SK-MEL-5 (cell line): ENCODE measurements around the gene PBRM1. TPM values are rescaled to one million over a fixed set of nuclear protein-coding genes. Genes with fewer than 3 reads are reported as not detected.
A peak's percentile ranks its signal among the peaks of the same experiment; 100 is the strongest.

Source experiments
- DNase-seq: peaks from one replicate; pipeline ENCODE4 v3.0.0-alpha.2; 2016; ENCODE audit warnings: low read depth, low spot score
- in situ Hi-C: cut with HindIII; loops from 2 replicates; pipeline ENCODE4 v1.10.0; 2016; ENCODE audit warnings: low sequenced_read_pairs, high pct_unique_total_duplicates, low pct_unique_long_range_greater_than_20kb
- total RNA-seq: library from RNA; depleted of rRNA; stranded (reverse); fragments of >200 nt; shearing (Covaris generic); gene quantifications from 2 replicates; pipeline ENCODE4 v1.2.3, GENCODE V29; 2014

The PBRM1 gene
- total RNA-seq, 1 experiment from 2014 or later, result 41.7 TPM

DNA sequence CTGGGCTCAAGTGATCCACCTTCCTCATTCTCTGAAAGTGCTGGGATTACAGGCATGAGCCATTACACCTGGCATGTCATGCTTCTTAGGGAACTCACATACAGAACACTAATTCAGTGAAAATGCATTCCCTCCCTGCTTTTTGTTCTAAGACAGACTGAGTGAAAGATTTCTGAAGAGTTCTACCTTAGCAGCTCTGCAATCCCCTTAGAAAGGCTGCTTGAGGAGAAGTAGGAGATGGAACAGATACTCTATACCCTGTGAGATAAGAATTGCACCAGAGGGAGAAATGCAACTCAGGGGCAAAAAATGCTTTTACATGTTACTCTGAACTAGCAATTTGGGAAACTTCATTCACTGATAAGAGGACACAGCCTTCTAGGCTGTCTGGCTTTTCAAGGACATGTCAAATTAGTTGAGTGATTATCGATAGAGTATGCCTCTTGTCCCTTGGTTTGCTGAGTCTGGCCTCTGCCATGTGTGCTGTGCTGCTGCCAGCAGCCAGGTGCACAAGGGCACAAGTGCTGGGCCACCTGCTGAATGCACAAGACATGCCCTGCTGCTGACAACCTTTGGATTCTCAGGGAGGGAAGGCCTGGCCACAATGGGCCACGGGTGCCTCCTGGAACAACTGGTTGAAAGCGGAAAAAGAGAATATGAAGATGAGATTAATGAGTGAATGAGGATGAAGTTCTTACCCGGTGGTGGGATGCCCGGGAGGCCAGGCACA, 131.5 kb downstream of the PBRM1 start:
- DNase-seq, result no peak
- in situ Hi-C loops, result no loop called here

DNA sequence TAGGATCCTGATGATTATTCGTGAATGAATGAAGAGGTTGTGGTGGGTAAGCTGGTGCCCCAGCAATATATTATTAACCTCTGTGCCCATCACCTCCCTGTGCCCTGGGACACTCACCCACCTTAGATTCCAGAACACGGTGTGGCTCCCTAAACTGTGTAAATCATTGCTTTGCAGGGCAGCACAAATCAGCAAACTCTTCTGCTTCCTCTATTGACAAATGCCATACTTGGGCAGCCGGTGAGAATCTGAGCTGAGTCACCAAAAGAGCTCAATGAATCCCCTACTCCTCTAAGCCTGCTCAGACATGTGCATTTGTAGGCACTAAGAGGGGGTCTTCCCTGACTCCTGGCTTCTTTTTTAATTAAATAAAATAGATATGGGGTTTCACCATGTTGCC, 133.6 kb downstream of the PBRM1 start:
- DNase-seq, result no peak
- in situ Hi-C loops, result no loop called here

DNA sequence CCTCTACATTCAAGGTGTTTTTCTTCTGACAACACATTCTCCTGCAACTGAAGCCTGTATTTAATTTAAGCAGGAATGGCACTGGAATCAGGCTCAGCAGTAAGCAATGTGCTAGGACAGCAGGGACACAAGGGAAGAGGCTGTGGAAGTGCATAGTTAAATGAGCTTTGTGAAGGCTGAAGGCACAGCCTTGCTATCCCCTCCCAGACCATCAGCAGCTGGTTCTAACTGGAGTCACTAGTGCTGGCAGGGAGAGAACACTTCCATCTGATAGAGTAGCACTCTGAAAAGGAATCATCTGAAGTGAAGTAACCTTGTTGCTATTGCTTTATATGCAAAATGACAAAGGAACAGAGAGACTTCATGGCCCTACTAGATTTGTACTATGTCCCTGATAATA, 134.6 kb downstream of the PBRM1 start:
- in situ Hi-C loops, result no loop called here
- no peak for DNase-seq

DNA sequence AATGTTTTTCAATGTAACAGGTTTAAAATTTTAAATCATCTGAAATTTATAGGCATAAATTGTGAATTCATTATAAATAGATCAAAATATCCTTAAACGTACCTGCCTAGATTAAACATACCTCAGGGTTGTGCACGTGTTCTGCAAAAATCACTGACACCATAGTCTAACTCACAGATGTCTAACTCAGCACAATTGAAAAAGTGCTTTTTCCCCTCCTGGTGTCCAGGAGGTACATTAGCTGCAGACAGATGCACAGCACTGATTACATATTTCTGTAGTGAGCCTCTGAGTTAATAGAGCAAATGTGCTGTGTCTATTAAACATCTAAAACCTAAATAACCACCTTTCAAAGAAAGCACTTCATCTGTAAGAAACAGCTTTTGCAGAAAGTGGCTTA, 138.6 kb downstream of the PBRM1 start:
- in situ Hi-C loops, result no loop called here
- no peak for DNase-seq

DNA sequence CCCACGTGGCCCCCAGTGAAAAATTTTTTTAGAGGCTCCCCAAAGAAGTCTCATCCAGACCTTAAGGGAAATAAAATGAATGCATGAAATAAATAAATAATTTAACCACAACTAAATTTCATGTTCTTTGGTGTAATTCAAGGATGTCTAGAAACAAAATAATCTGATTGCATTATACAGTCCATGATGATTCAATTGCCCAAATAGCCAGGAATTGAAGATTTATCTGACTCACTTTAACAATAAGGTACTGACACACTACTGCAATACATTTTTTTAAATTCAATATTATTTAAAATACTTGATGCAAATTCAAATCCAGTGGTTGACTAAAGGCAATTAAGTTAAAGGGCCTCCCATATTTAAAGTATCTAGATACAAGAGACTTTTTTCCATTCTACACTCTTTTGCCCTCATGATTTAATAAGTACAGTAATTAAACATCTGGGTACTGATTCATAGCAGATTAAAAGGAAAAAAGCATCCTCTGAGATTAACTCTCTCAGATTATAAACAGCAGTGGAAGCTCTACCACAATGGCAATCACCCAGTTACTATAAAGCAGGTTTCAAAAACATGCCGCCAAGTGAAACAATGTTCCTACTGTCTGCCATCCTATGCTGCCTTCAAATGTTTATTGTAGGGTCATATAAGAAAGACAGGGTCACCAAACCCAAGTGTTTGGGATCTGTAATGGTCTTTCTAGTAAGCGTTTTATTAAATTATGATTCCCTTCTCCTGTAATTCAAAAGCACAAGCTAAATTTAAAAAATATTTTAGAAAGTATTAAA, 139.4 kb downstream of the PBRM1 start:
- no peak for DNase-seq
- in situ Hi-C loops, result no loop called here

DNA sequence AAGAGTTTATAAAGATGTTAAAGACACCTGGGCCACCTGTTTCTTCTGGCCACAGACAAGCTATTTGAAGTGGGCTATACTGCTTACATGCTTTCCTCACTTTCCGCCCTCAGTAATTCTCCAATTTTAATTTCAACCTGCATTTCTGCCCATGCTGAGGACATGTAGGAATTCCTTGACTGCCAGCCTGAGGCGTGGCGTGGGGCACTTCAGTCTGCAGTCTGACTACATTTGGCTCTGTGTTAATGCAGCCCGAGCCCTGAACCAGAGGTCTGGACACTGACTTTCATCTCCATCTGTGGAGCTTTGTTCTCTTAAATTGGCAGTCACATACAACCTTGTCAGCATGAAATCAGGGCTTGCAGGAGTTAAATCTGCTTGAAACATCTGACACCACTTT, 140.8 kb downstream of the PBRM1 start:
- in situ Hi-C loops, result no loop called here
- DNase-seq, result no peak

DNA sequence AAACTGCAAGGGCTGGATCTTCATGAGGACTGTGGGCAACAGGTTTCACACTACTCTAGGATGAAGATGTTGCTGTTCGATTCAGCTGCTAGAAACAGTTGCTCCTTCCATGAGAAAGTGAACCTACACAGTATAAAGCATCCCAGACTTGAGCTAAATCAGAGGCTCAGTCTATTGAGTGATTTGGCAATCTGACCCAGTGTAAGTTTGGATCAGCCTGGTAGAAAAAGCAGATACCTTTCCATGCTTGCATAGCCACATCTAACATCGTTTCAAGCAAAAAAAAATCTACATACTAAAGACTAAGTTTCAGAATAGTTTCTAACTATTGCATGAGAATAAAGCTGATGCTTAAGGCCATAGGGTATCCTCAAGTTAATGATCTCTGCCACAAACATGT, 144.7 kb downstream of the PBRM1 start:
- no peak for DNase-seq
- in situ Hi-C loops, result no loop called here

DNA sequence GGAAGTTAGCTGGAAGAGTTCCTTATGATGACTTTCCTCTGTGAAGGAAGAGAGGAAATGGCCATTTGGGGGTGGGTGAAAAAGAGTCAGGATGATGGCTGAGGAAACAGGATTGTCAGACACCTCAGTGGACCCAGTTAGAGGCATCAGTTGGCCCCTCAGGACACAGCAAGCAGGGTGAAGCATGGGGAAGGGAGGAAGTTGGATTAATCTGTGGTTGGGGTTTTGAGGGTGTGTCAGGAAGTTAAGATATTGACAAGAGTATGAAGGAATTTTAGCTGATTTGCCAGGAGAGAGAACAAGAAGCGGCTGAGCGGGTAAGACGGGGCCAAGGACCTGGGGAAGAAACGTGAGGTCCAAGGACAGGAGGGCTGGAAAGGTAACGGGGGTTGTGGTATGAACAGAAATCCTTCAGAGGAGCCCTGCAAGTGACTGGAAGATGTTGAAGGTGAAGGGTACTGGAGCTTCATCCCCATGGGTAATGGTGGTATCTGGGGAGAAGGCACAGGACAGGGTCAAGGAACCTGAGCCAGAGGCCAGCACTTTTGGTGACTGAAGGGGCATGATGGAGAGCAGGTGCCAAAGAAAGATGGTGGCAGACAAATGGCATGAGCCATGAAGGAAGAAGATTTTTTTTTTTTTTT, 146.6 kb downstream of the PBRM1 start:
- in situ Hi-C loops, result no loop called here
- DNase-seq, result no peak

DNA sequence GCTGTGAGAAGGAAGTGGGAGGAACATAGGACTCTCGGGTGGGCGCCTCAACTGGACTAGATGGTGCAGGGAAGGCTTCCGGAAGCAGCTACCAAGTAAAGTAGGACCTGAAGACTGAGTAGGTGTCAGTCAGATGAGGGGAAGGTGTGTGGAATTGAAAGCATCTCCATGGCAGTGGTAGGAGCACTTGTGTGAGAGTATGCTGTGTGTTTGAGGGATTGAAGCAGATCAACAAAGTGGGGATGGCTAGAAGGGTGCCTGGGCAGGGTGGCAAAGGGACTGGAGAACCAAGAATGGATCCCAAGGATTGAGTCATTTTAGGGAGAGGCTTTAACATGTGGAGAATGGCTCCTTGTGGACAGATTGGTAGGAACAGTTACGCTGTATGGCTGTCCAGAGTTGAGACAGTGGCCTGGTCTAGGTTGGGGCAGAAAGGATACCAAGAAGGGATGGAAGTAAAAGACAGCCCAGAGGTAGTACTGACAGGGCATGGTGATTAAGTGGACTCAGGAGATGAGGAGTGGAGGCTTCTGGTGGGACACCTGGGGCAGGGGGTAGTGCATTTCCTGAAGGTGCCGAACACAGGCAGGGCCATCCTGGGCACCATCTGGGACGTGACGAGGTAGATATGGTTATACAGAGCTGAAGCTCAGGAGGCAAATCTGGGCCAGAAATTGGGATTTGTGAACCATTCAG, 147.8 kb downstream of the PBRM1 start:
- in situ Hi-C loops, result no loop called here
- DNase-seq, result no peak

DNA sequence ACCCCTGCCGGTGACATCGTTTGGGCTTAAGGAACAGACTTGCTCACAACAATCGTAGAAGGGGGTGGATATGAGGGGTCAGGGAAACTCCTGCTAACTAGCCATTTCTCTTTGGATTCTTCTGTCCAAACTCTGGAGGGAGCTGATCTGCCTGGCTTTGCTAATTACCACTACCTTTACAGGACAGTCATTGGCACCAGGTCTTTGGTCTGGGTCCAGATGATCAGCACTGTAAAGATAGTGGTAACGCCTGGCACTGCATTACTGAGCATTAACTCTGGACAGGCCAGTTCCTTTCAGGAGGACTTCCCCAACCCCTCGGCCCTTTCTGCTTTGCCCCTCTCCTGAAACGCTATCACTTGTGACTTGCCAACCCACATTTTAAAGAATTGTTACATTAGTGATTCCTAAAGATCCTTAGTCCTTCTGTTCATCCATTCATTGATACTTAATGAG, 148.5 kb downstream of the PBRM1 start:
- DNase-seq, result no peak
- in situ Hi-C loops, result no loop called here

DNA sequence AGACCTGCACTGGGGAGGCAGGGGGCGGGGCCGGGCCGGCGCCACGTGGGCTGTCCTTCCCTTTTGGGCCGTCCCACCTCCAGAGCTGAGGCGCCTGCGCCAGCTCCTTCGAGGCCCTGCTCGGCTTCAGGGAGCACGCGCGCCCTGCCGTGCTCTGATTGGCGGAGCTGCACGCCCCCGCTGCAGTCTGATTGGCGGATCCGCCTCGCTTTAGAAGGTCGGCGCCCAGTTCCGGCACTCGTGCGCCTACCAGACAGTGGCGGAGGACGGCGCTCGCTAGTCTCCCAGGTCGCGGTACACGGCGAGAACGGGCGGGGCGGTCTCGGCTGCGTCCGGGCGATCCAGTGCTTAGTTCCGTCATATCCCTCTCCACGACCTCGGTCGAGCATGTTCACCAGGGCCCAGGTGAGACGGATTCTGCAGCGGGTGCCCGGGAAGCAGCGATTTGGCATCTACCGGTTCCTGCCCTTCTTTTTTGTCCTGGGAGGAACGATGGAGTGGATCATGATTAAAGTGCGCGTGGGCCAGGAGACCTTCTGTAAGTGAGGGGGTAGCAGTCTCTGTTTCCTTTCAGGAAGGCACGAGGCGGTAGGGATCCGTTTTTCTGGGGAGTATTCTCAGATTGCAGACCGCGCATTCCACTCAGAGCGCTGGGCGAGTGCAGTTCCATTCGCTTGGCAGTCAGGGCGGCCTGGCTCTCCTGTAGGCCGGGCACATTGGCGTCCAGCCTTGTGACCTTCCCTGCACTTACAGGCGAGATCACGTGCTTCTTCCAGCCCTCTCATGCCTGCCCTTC, 149.1 kb downstream of the PBRM1 start, which contains the start of gene UQCC5:
Gene UQCC5 (plus strand): TSS at position 237 of the 796 bp plus-strand sequence. CDS start 151 bp downstream, at position 388.
- peak; percentile 98 for DNase-seq
- in situ Hi-C loops, result no loop called here

DNA sequence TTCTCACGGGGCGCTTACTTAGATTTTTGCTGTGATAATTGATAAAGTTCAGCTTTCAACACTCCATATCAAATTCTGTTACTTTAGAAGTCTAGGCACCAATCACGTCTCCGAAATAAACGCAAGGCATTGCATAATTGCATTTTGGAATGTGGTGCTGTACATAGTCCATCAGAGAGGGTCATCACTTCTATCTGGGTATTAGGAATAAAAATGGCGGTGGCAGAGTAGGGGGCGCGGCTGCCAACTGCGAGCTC, 149.7 kb downstream of the PBRM1 start:
- in situ Hi-C loops, result no loop called here
- no peak for DNase-seq

DNA sequence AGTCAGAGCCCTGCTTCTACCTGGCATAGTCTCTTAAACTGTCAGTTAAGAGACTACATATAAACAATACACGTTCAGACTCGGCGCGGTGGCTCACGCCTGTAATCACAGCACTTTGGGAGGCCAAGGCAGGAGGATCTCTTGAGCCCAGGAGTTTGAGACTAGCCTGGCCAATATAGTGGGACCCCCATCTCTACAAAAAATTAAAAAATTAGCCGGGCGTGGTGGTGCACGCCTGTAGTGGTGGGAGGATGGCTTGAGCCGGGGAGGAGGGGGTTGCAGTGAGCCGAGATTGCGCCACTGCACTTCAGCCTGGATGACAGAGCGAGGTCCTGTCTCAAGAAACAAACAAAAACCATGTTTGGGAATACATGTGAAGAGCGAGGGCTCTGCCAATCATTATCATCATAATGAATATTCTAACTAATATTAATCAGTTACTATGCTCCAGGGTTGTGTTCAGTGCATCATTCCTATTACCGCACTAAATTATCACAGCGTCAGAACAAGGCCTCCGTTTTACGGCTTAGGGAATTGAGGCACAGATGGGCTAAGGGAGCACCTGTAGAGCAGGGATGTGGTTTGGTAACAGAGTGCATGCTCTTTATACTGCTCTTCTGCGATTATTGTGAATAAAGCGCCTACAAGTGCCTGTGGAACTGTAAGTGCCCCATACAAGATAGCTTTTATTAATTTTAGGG, 150.2 kb downstream of the PBRM1 start:
- no peak for DNase-seq
- in situ Hi-C loops, result no loop called here

DNA sequence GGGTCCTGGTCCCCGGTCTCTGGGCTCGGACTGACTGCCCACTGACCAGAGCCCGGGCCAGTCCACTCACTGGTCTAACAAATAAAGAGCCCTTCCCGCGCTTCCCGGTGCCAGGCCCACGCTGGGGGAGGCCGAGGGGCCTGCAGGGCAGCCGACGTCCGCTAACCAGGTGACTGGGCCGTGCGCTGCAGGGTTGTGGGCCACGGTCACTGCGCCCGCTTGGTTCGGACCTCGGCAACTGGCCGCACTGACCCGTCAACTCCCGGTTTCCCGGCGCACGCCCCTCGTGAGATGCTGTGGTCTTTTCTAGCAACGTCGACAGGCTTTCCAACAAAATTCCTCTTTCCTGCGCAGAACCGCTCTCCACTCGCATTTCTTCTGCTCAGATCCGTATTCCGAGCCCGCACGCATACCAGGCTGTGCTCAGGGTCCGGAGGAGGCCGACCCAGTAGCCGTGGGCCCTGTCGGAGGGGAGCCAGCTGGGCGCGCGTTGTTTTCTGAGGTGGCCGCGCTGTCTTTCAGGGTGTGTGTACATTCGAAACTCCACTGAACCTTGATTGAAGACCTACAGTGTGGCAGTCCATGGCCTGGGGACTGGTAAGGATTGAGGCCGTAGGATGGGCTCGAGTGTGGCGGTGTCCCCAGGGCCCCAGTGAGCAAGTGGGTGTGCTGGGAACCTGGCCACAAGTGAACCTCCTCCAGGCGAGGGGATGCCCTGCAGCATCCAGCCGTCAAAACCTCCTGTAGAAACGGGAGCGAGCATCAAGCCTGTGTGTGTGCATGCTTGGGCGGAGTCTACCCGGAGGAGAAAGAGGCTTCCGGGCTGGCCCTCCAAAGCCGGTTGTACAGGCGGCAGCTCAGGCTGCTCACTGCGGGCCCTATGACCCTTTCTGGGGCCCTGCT, 151.2 kb downstream of the PBRM1 start:
- DNase-seq, result no peak
- in situ Hi-C loops, result no loop called here

DNA sequence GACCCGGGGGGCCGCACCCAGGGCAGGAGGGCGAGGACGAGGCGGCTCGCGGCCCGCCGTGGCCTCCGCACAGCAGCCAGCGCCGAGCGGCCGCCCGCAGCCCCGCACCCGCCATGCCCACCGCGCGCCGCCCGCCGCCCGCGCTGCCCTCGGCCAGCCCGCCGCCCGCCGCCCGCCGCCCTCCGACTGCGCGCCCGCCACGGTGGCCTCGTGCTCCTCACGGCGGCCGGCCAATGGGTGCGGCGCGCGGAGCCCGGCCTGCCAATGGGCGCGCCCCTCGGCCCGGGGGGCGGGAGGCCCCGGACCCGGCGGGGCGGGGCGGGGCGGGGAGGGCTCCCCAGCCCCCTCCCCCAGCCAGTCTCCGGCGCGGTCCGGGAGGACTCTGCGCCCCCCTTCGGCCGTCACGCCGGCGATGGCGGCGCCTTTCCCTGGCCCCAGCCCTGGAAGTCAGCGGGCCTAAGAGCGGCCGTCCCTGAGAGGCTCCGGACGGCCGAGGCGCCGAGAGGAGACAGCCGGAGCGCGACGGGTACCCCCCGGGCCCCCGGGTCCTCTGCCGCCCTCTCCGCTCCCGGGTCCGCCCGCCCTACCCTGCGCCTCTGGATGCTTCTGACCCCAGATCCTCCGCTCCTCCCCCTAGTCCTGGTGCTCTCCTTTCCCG, 152.0 kb downstream of the PBRM1 start, which contains the start of gene NT5DC2:
Gene NT5DC2 (minus strand): TSS at position 235 of the 658 bp plus-strand sequence. CDS start 120 bp downstream, at position 115.
- DNase-seq, result peak; percentile 69
- in situ Hi-C loops, result no loop called here
